Activated CD4-positive, alpha-beta T cell treated with anti-CD3 and anti-CD28 coated beads for 4 hours (primary cell): ENCODE data around the gene PSME1.

Source experiments
- DNase-seq, 2 donors: peaks; one replicate each; pipeline ENCODE4 v3.0.0-alpha.2; 2020

PSME1 gene

GRCh38 chr14:24149302-24149969 lies 13.4 kb downstream of the PSME1 start:
- no peak for DNase-seq

- DNase-seq = no peak
These were observed 14.1 kb downstream of the PSME1 start for GRCh38 chr14:24150061-24150460.

- no peak for DNase-seq
These were observed 14.6 kb downstream of the PSME1 start for GRCh38 chr14:24150567-24150966.

GRCh38 chr14:24150993-24151392 lies 15.0 kb downstream of the PSME1 start:
- DNase-seq = no peak

- no peak for DNase-seq
These were observed 15.5 kb downstream of the PSME1 start for GRCh38 chr14:24151404-24152080.

- no peak for DNase-seq
These were observed 19.1 kb downstream of the PSME1 start for GRCh38 chr14:24155100-24155499.

- DNase-seq = no peak
These were observed 20.8 kb downstream of the PSME1 start for GRCh38 chr14:24156840-24157239.

GRCh38 chr14:24157331-24157730 lies 21.3 kb downstream of the PSME1 start:
- no peak for DNase-seq

- DNase-seq = no peak
These were observed 23.9 kb downstream of the PSME1 start for GRCh38 chr14:24159777-24160498.

GRCh38 chr14:24160499-24160849 lies 24.5 kb downstream of the PSME1 start:
- no peak for DNase-seq

GRCh38 chr14:24160850-24161804 lies 25.1 kb downstream of the PSME1 start, which contains the start of gene IRF9:
IRF9 (plus strand) TSS chr14:24161265; CDS start chr14:24162145, 880 bp downstream.
- DNase-seq = peak; percentile 97 to 99

GRCh38 chr14:24162093-24162492 lies 26.1 kb downstream of the PSME1 start:
- no peak for DNase-seq

GRCh38 chr14:24164518-24164991 lies 28.6 kb downstream of the PSME1 start:
- no peak for DNase-seq

GRCh38 chr14:24165785-24166184 lies 29.8 kb downstream of the PSME1 start:
- no peak for DNase-seq

GRCh38 chr14:24167469-24168114 lies 31.6 kb downstream of the PSME1 start:
- DNase-seq = no peak

- peak; percentile 38 to 57 for DNase-seq
These were observed 35.6 kb downstream of the PSME1 start, which contains the start of gene REC8 for GRCh38 chr14:24171422-24172260. REC8 (plus strand) TSS chr14:24172080; CDS start chr14:24172553, 473 bp downstream.

- DNase-seq = no peak
These were observed 36.4 kb downstream of the PSME1 start for GRCh38 chr14:24172261-24172860.

GRCh38 chr14:24172871-24173281 lies 36.9 kb downstream of the PSME1 start:
- DNase-seq = no peak

GRCh38 chr14:24176599-24176998 lies 40.6 kb downstream of the PSME1 start:
- DNase-seq = no peak

- no peak for DNase-seq
These were observed 41.2 kb downstream of the PSME1 start for GRCh38 chr14:24177041-24177825.
